GM12873 (cell line): ENCODE results near the gene ADAM12.

Source experiments
- CTCF ChIP-seq: IDR thresholded peaks from 2 replicates; pipeline ENCODE4 v1.5.1; 2012; ENCODE audit warnings: low read depth, mild to moderate bottlenecking, moderate library complexity, low read length, control low read depth; ENCODE audit not compliant: insufficient read depth; ENCODE audit errors: missing control alignments

Gene ADAM12

GRCh38 chr10:126349676-126350075, 38.6 kb downstream of the ADAM12 start:
- TF ChIP-seq CTCF: no peak

DNA sequence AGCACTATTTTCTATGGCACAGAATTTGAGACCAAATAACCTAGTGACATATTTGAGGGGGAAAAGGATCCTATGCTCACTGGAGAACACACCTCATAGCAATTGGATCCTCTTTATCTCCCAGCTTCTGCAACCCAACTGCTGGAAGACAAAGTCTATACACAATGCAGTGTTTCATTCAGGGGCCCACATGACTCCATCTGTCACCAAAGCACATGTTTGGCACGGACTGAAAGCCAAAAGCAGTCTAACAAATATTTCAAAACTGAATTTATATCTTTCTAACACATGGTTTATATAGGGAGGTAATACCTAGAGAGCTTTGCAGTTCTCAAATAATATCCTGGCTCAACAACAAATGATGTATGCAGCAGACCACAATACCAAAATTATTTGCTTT, 39.2 kb downstream of the ADAM12 start:
- TF ChIP-seq CTCF: no peak

- TF ChIP-seq CTCF: no peak
These were observed 45.6 kb downstream of the ADAM12 start for GRCh38 chr10:126342680-126343079.

DNA sequence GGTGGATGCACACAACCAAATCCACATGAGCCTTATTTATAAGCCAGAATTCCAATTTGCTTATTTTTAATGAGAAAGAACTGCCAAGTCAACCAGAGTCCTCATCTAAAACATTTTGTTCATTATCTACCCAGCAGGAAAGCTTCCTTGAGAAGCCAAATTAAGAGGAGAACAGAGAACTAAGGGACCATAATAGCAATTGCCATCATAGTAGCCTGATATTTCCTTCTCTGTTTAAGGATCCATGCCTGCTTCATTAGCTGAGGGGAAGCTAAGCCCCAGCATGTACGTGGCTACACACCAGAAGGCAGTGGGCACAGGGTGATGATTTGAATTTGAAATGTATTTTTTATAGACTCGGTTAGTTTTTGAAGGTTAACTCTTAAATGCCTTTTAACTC, 46.8 kb downstream of the ADAM12 start:
- TF ChIP-seq CTCF: no peak

GRCh38 chr10:126337251-126337810, 50.9 kb downstream of the ADAM12 start:
- no peak for TF ChIP-seq CTCF

- TF ChIP-seq CTCF: no peak
These were observed 51.5 kb downstream of the ADAM12 start for GRCh38 chr10:126336801-126337200.

- no peak for TF ChIP-seq CTCF
These were observed 54.0 kb downstream of the ADAM12 start for GRCh38 chr10:126334272-126334671.
